HEK293 (cell line): ENCODE measurements around the gene PC.
A peak's percentile ranks its signal among the peaks of the same experiment; 100 is the strongest.
"Not testable (repeated sequence)": the region's sequence is repeated elsewhere in the genome, so short reads cannot be mapped to it uniquely, and the experiment has no call there.

ENCODE experiments used
- CTCF ChIA-PET: fragments of 350-600 bp; formaldehyde crosslinking; extraction: SDS; loops from one replicate; lab custom pipeline; 2021; ENCODE audit warnings: antibody characterized with exemption; lab: Yijun Ruan, JAX
- POLR2A ChIA-PET: fragments of 300-600 bp; formaldehyde crosslinking; extraction: SDS; loops from one replicate; lab custom pipeline; 2020; ENCODE audit warnings: antibody characterized with exemption, inconsistent platforms; lab: Yijun Ruan, JAX
- H3K27ac ChIP-seq: fragments of 200-500 bp; sonication (Bioruptor generic); 2 replicates; pipeline ENCODE4 v1.5.1; 2014; ENCODE audit warnings: low read depth, low read length, control low read depth, inconsistent platforms; ENCODE audit errors: extremely low read depth
- H3K36me3 ChIP-seq, 2 experiments: fragments of 200-500 bp in 1 of 2; sonication (Bioruptor generic) in 1 of 2; 1 replicate in 1 of 2; 2 replicates in 1 of 2; pipeline ENCODE4 v1.5.1; 2014 to 2017; ENCODE audit warnings: inconsistent platforms in 2 of 2, low read length in 2 of 2; ENCODE audit not compliant: control insufficient read depth in 2 of 2, insufficient read depth in 1 of 2
- H3K4me1 ChIP-seq: fragments of 200-500 bp; sonication (Bioruptor generic); 2 replicates; pipeline ENCODE4 v1.5.1; 2014; ENCODE audit warnings: mild to moderate bottlenecking, low read length, inconsistent platforms; ENCODE audit not compliant: control insufficient read depth, insufficient read depth
- H3K4me3 ChIP-seq: 2 replicates; pipeline ENCODE4 v1.5.1; 2011; ENCODE audit warnings: low read depth, mild to moderate bottlenecking, control low read depth, low read length, moderate library complexity
- H3K9me3 ChIP-seq: fragments of 200-500 bp; sonication (Bioruptor generic); 2 replicates; pipeline ENCODE4 v1.5.1; 2014; ENCODE audit warnings: low read depth, low read length, inconsistent platforms; ENCODE audit not compliant: control insufficient read depth, insufficient read depth
- EGR2 ChIP-seq: fragments of 450-650 bp; formaldehyde crosslinking; IDR thresholded peaks from 2 replicates; pipeline ENCODE4 v1.5.1; 2016; ENCODE audit warnings: low read depth, missing biosample characterization, missing genetic modification characterization
- GFI1B ChIP-seq: fragments of 450-650 bp; formaldehyde crosslinking; IDR thresholded peaks from 2 replicates; pipeline ENCODE4 v1.5.1; 2016; ENCODE audit warnings: missing biosample characterization, missing genetic modification characterization
- REST ChIP-seq: fragments of 450-650 bp; formaldehyde crosslinking; IDR thresholded peaks from 2 replicates; pipeline ENCODE4 v1.5.1; 2016; ENCODE audit warnings: missing biosample characterization, missing genetic modification characterization
- YY2 ChIP-seq: fragments of 450-650 bp; formaldehyde crosslinking; IDR thresholded peaks from 2 replicates; pipeline ENCODE4 v1.5.1; 2016; ENCODE audit warnings: missing biosample characterization, missing genetic modification characterization
- ZNF18 ChIP-seq: fragments of 450-650 bp; formaldehyde crosslinking; IDR thresholded peaks from 2 replicates; pipeline ENCODE4 v1.5.1; 2016; ENCODE audit warnings: missing biosample characterization, missing genetic modification characterization
- ZNF362 ChIP-seq: fragments of 450-650 bp; formaldehyde crosslinking; IDR thresholded peaks from 2 replicates; pipeline ENCODE4 v1.5.1; 2016; ENCODE audit warnings: missing biosample characterization, missing genetic modification characterization
- ZNF518A ChIP-seq: fragments of 450-650 bp; formaldehyde crosslinking; conservative IDR thresholded peaks from 2 replicates; pipeline ENCODE4 v1.5.1; 2016; ENCODE audit warnings: low read depth, missing biosample characterization, missing genetic modification characterization
- ZNF549 ChIP-seq: fragments of 450-650 bp; IDR thresholded peaks from 2 replicates; pipeline ENCODE4 v1.5.1; 2018; ENCODE audit warnings: missing biosample characterization, missing genetic modification characterization, mild to moderate bottlenecking, inconsistent platforms, moderate library complexity
- ZNF621 ChIP-seq: fragments of 450-650 bp; formaldehyde crosslinking; IDR thresholded peaks from 2 replicates; pipeline ENCODE4 v1.5.1; 2017; ENCODE audit warnings: missing biosample characterization, missing genetic modification characterization
- ZNF623 ChIP-seq: fragments of 450-650 bp; formaldehyde crosslinking; IDR thresholded peaks from 2 replicates; pipeline ENCODE4 v1.5.1; 2016; ENCODE audit warnings: missing biosample characterization, missing genetic modification characterization
- ZNF626 ChIP-seq: fragments of 450-650 bp; sonication (Bioruptor Pico); formaldehyde crosslinking; IDR thresholded peaks from 2 replicates; pipeline ENCODE4 v1.5.1; 2018; ENCODE audit warnings: missing biosample characterization, missing genetic modification characterization, inconsistent platforms

PC gene

GRCh38 chr11:67007126-67007525 is 48.9 kb upstream of the PC start:
- no peak overlapping the region for H3K27ac ChIP-seq
- 0 out of 2 replicates have a peak, but pooled peaks have one; percentile 25 for TF ChIP-seq EGR2
- TF ChIP-seq REST = no peak
- POLR2A ChIA-PET = interaction anchor here (0.8 to 1.4 kb wide), 2 partner anchors 8 to 10 kb away, joined by 3 to 6 read pairs; no protein-coding TSS in a partner anchor
- CTCF ChIA-PET = interaction anchor here (0.9 to 1.1 kb wide), 3 partner anchors 8 to 15 kb away, joined by 3 to 5 read pairs (median 4); partner anchors contain the start of gene SYT12
- no peaks in the 10 kb centered on the region for H3K36me3 ChIP-seq
- no peak overlapping the region for H3K4me3 ChIP-seq
- no peaks in the 10 kb centered on the region for H3K4me1 ChIP-seq
- no peaks in the 10 kb centered on the region for H3K9me3 ChIP-seq

GRCh38 chr11:67006029-67006884 is 48.1 kb upstream of the PC start:
- H3K4me1 ChIP-seq = no peaks in the 10 kb centered on the region
- TF ChIP-seq ZNF518A (peak; percentile 24; the same call in 1 of the 2 replicates), ZNF362 (tag by site-specific recombination) (peak; percentile 84; the same call in 1 of the 2 replicates), ZNF626 (tag by site-specific recombination) (no peak), GFI1B (no peak), ZNF18 (tag by site-specific recombination) (no peak), YY2 (0 out of 2 replicates have a peak, but pooled peaks have one; percentile 41), ZNF623 (no peak), ZNF621 (tag by site-specific recombination) (no peak), ZNF549 (tag by site-specific recombination) (no peak)
- CTCF ChIA-PET = interaction anchor here (0.8 to 1.1 kb wide), 4 partner anchors 9 to 50 kb away, joined by 3 to 5 read pairs (median 4); partner anchors contain the start of gene SYT12
- POLR2A ChIA-PET = interaction anchor here (0.6 to 1.4 kb wide), 4 partner anchors 9 to 15 kb away, joined by 3 to 6 read pairs (median 3); no protein-coding TSS in a partner anchor
- no peak overlapping the region for H3K4me3 ChIP-seq
- H3K27ac ChIP-seq = no peak overlapping the region
- H3K9me3 ChIP-seq = no peaks in the 10 kb centered on the region
- H3K36me3 ChIP-seq = no peaks in the 10 kb centered on the region

GRCh38 chr11:67005200-67005599 is 47.0 kb upstream of the PC start:
- CTCF ChIA-PET = interaction anchor here (0.9 kb wide), 1 partner anchor 278 kb away, joined by 3 read pairs; no protein-coding TSS in a partner anchor
- H3K36me3 ChIP-seq, H3K27ac ChIP-seq, POLR2A ChIA-PET, H3K9me3 ChIP-seq, H3K4me3 ChIP-seq, H3K4me1 ChIP-seq: not testable (repeated sequence)
